ENCODE results near the gene ADGRG1.

ADGRG1 gene

GRCh38 chr16:57620335-57621231 is 7.8 kb upstream of the ADGRG1 start:
- no peak for DNase-seq (ENCODE audit: low read depth in 4 of 4, low spot score in 1 of 4)

- DNase-seq (ENCODE audit: low read depth in 4 of 4, low spot score in 1 of 4) = no peak
Measured at GRCh38 chr16:57621521-57622271, 6.7 kb upstream of the ADGRG1 start.

GRCh38 chr16:57622361-57623250 is 5.8 kb upstream of the ADGRG1 start:
- no peak for DNase-seq (ENCODE audit: low read depth in 4 of 4, low spot score in 1 of 4)

GRCh38 chr16:57623251-57624043 is 5.0 kb upstream of the ADGRG1 start:
- no peak for DNase-seq (ENCODE audit: low read depth in 4 of 4, low spot score in 1 of 4)

GRCh38 chr16:57624044-57624688 is 4.3 kb upstream of the ADGRG1 start:
- no peak for DNase-seq (ENCODE audit: low read depth in 4 of 4, low spot score in 1 of 4)

GRCh38 chr16:57624806-57625500 is 3.5 kb upstream of the ADGRG1 start:
- DNase-seq (ENCODE audit: low read depth in 4 of 4, low spot score in 1 of 4) = no peak

- DNase-seq (ENCODE audit: low read depth in 4 of 4, low spot score in 1 of 4) = no peak
Measured at GRCh38 chr16:57626420-57627170, 1.8 kb upstream of the ADGRG1 start.

GRCh38 chr16:57627184-57627871 is 1.1 kb upstream of the ADGRG1 start:
- no peak for DNase-seq (ENCODE audit: low read depth in 4 of 4, low spot score in 1 of 4)

GRCh38 chr16:57628783-57629293 is 408 bp downstream of the ADGRG1 start:
- DNase-seq (ENCODE audit: low read depth in 4 of 4, low spot score in 1 of 4) = no peak

- no peak for DNase-seq (ENCODE audit: low read depth in 4 of 4, low spot score in 1 of 4)
Measured at GRCh38 chr16:57629516-57630406, 1.3 kb downstream of the ADGRG1 start.

- DNase-seq (ENCODE audit: low read depth in 4 of 4, low spot score in 1 of 4) = no peak
Measured at GRCh38 chr16:57630407-57630797, 2.0 kb downstream of the ADGRG1 start.

GRCh38 chr16:57630931-57631845 is 2.8 kb downstream of the ADGRG1 start:
- DNase-seq (ENCODE audit: low read depth in 4 of 4, low spot score in 1 of 4) = no peak

GRCh38 chr16:57632568-57632967 is 4.1 kb downstream of the ADGRG1 start:
- no peak for DNase-seq (ENCODE audit: low read depth in 4 of 4, low spot score in 1 of 4)

GRCh38 chr16:57633383-57634064 is 5.1 kb downstream of the ADGRG1 start:
- no peak for DNase-seq (ENCODE audit: low read depth in 4 of 4, low spot score in 1 of 4)

GRCh38 chr16:57634171-57634570 is 5.7 kb downstream of the ADGRG1 start:
- DNase-seq (ENCODE audit: low read depth in 4 of 4, low spot score in 1 of 4) = no peak

Data from stimulated activated CD4-positive, alpha-beta T cell treated with anti-CD3 and anti-CD28 coated beads, Interleukin-1b, Interleukin-23, amount 100 ng/mL, for 24 hours (primary cell).